ENCODE data around the gene TSPAN15.
"Not testable (repeated sequence)": the region's sequence is repeated elsewhere in the genome, so short reads cannot be mapped to it uniquely, and the experiment has no call there.

The TSPAN15 gene

DNA sequence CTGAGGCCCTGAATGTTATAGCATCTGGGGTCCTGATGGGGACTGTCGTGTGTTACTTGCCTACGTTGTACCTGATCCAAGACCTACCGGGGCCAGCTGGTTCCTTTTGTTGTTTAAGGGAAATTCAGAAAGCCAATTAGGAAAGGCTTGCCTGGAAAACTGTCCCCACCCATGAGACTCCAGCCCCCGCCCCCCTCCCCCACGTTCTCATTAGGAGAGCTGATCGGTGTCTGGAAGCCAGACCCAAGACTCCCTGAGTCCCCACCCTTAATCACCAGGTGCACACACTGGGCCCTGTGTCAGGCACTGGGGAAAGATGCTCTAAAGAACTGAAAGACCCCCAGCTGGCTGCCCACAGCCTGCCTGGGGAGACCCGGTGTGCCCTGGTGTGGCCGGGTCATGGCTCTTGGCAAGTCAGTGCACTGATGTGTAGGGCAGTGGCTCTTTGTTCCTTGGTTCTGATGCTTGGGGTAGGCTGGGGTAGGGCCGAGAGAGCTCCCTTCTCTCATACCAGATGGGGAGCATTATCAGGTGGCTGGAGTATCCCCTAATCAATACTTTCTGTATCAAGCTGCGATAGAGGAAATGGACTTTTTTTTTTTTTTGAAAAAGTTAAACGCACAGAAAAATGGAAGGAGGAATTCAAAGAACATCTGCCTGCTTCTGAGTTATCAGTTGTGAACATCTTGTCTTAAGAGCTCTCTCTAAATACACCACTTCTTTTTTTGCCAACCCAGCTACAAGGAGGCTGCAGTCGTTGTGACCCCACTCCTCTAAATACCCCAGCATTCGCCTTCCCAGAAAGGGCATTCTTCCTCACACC is 16.9 kb downstream of the TSPAN15 start:
- no peak for DNase-seq

- no peak for DNase-seq
Measured at GRCh38 chr10:69468751-69469089, 17.5 kb downstream of the TSPAN15 start.

- no peak for DNase-seq
Measured at GRCh38 chr10:69469976-69470375, 18.7 kb downstream of the TSPAN15 start.

DNA sequence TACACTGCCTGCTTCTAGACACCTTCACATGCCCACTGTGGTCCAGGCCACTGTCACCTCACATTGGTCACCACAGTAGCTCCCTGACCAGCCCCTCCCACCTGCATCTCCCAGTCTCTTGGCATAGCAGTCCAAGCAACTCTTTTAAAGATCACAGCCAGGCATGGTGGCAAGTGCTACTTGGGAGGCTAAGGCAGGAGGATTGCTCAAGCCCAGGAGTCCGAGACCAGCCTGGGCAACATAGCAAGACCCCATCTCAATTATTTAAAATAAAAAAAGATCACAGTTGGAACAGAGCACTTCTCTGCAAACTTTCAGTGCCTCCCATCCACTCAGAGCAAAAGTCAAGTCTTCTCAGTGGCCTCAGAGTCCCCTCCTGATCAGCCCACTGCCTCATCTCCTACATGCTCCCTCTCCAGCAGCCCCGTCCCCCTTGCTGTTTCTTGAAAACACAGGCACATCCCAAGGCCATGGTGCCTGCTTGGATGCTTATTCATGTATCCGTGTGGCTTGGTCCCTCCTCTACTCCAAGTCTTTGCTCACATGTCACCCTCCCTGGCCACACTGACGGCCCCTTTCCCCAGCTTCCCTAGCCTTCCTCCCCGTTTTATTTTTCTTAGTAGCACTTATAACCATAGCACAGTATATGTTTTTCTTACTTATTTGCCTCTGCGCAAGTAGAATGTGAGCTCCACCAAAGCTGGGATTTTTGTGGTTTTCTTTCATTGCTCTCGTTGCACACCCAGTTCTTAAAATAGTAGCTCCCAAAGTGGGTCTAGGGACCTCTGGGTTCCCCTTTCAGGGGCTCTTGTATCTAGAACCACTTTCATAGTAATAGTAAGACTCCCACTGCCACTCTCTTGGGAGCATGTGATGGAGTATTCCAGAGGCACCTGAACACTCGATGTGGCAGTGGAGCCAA is 19.5 kb downstream of the TSPAN15 start:
- no peak for DNase-seq

- no peak for DNase-seq
Measured at GRCh38 chr10:69472142-69472541, 20.9 kb downstream of the TSPAN15 start.

- no peak for DNase-seq
Measured at GRCh38 chr10:69472544-69472943, 21.3 kb downstream of the TSPAN15 start.

DNA sequence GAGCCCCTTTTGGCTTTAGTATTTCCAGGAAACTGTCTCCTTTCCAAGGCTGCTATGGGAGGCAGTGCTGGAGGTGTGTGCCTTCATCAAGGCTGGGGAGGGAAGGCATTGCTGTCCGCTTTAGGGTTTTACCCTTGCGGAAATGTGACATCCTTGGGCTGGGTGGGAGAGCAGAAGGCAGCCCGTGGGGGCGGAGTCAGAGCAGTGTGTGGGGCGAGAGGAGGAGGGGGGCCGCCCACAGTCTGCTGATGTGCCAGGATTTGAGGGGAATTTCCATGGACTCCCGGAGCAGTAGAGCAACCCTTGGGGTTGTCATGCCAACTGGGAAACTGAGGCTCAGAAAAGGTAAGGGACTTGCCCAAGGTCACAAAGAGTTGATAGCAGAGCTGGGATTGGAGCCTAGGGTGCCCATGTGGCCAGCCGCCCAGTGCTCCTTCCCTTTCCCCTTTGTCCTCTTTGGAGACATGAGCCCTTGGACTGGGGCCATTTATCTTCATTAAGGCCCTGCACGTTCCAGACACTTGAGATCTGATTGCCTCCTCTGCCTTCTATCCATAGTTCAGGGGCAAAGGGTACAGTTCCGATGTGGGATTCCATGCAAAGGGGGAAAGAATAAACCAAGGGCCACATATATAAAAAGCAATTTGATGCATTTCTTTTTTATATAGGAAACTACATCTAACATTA is 22.2 kb downstream of the TSPAN15 start:
- no peak for DNase-seq

GRCh38 chr10:69474742-69475432 is 23.6 kb downstream of the TSPAN15 start:
- no peak for DNase-seq

GRCh38 chr10:69475433-69475830 is 24.2 kb downstream of the TSPAN15 start:
- no peak for DNase-seq

GRCh38 chr10:69477968-69478597 is 26.8 kb downstream of the TSPAN15 start:
- DNase-seq = no peak

DNA sequence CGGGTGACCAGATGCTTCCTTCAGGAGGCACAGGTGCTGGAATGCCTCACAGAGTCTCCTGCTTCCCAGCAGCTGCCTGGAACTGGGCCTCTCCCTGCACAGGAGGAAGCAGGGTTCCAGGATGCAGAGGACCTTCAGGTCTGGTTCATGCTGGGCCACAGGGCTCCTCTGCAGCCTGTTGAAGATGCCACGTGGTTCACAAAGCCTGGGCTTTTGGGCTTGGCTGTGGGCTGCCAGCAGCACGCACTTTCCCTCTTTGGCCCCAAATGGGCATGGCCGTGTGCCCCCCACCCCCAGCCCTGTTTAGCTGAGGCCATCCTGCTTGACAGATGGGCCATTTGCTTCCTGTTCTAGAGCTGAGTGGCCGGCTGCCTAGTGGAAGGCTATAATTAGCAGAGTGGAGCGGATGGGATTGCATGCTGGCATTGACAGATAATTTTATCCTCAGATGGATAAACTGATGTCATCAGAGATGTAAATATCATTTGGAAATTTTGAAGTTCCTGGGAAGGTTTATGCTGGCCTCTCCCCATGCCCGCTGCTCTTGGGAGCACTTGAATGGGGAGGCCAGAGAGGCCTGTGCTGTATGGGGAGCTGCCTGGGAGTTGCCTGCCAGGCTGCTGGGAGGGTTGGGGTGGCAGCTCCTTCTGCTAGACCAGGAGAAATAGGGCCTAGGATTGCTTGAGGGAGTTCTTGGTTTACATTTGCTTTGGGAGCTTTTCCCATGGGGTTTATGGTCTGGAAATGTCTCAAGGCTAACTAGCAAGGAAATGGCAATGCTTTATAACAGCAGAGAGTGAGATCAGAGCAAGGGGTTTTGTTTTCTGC is 28.2 kb downstream of the TSPAN15 start:
- no peak for DNase-seq

DNA sequence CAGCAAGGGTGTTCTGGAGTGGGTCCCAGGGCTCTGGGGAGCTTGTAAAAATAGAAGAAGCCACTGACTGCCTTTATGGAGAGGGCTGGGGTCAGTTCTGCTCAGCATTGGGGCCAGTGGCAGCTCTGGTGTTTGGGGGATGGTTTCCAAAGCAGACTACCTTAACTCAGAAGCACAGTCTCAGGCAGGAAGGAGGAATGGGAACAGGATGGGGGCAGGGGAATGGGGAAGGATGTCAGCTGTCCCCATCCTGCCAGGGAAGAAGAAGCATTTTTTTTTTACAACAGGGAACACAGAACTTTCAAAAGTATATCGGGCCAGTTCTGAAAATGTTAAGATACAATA is 28.8 kb downstream of the TSPAN15 start:
- no peak for DNase-seq

DNA sequence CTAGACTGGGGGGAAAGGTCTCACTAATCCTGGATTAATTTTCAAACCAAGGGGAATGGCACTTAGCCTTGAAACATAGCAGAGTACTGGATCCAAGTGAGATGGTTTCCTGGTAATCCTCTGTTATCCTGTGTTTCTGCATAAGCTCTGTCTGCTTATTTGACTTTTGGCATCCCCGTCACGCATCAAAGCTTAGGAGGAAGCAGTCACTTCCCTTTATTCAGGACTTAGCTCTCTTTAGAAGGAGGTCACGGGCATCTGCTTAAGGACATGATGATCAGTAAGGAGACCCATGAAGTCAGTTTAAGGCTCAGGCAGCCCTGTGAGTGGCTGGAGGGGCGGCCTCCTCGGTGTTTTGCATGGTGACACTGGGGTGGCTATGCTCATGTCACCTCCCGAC is 30.0 kb downstream of the TSPAN15 start:
- DNase-seq = no peak

GRCh38 chr10:69481811-69482524 is 30.7 kb downstream of the TSPAN15 start:
- no peak for DNase-seq

DNA sequence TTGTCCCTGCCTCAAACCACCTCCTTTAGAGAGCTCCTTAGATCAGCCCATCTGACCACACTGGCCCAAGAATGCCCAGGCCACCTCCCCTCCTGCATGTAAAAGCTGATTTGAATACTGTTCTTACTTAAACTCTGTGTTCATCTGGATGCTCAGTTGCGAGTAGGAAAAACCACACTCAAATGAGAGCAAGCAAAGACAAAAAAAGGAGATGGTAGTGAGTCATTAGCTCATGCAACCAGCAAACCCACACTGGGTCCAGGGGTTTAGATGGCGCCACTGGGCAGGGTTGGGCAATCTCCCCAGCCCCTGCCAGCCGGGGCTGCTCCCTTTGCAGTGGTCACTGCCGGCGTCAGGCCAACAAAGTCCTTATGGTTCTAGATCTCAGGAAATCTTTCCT is 32.7 kb downstream of the TSPAN15 start:
- DNase-seq = no peak

DNA sequence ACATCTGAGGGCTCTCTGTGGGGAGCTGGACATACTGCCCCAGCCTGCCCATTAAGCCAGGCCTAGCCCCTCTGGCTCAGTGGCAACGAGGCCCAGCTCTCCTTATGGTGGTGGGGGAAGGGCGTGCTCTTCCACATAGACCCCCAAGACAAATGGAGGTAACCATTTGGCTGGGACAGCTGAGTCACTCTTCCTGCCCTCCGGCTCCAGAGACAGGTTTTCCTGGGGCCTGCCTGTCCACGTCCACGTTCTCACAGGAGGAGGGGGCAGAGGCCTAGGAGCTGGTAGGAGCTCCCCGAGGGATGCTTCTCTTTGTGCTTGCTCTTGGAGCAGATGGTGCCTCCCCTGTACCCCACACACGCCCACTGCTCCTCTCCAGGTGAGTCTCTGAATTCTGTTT is 33.5 kb downstream of the TSPAN15 start:
- DNase-seq = no peak

DNA sequence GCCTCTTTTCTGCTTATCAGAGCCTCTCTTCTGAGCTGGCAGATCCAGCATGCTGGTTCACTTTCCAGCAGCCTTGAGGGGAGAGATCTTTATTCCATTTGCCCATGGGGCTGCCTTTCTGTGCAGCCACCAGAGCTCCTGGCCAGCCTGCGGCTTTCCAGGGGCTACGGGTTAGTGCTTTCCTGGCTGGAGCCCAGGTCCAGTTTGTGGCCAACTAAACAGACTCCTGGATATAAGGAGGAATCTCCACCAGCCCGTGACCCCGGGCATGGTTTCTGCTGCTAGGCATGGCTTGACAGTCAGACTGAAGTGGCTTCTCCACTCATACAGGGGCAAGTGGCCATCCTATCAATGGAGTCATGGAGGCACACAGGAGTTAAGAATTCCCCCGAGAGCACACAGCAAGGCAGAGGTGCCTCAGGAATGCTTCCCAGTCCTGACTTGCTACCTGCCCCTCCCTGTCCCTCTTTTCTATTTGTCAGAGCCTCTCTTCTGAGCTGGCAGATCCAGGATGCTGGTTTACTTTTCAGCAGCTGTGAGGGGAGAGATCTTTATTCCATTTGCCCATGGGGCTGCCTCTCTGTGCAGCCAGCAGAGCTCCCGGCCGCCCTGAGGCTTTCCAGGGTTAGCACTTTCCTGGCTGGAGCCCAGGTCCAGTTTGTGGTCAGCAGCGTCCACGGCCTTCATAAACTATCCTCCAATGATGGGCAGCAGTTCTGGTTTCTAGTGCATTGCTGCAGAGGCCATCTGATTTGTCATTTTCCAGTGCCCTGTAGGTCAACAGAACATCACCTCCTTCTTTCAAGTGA is 35.9 kb downstream of the TSPAN15 start:
- DNase-seq = no peak

DNA sequence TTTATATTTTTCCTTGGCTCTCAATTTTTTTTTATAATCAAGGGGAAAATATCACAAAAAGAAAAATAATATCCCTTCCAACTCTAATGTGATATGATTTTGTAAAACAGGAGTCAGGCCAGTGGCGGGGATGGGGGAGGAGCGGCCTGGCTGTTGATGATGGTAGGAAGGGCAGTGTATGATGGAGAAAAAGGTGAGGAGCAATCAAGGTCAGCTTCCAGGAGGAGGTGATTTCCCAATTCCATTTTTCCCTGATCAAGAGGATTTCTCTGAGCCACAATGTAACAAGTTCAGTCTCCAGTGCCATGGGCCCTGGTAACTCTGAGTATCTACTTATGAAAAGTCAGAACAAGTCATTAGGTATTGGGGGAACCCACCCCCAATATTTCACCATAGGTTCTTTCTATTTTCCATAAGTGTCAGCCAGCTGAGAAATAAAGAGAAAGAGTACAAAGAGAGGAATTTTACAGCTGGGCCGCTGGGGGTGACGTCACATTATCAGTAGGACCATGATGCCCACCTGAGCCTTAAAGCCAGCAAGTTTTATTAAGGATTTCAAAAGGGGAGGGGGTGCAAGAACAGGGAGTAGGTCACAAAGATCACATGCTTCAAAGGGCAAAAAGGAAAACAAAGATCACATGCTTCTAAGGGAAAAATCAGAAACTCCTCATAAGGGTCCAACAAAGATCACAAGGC is 37.0 kb downstream of the TSPAN15 start:
- DNase-seq = not testable (repeated sequence)

DNA sequence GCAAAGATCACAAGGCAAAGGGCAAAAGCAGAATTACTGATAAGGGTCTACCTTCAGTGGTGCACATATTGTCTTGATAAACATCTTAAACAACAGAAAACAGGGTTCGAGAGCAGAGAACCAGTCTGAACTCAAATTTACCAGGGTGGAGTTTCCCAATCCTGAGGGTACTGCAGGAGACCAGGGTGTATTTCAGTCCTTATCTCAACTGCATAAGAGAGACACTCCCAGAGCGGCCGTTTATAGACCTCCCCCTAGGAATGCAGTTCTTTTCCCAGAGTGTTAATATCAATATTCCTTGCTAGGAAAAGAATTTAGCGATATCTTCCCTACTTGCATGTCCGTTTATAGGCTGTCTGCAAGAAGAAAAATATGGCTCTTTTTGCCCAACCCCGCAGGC is 37.6 kb downstream of the TSPAN15 start:
- not testable (repeated sequence) for DNase-seq

Measured in NCI-H1436 treated with DMSO at 0.1 percent for 48 hours (cell line).